Measurements from ENCODE around the gene CISD1.

The CISD1 gene

DNA sequence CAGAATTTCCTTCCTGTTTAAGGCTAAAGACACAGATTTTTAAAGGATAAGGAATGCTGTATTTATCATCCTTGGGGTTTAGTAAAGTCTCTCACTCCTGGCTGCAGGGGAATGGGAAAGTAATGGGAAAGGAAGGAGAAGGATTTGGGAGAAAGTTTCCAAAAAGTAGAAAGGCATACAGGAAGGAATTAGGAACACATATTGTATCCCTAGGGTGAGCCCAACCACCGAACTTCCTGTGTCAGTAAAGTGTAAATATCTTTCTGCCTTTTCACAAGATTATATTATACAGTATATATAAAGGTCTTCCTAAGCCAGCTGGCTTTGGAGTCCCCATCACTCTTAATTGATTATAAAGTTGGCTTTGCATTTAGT, 53.9 kb downstream of the CISD1 start:
- Histone ChIP-seq H3K4me1 (ENCODE audit: insufficient read depth, low read length) (peaks cover 12% of the 10 kb centered on the region), H3K9me3 (ENCODE audit: insufficient read depth, low read length, severe bottlenecking) (no peaks in the 10 kb centered on the region), H4K20me1 (ENCODE audit: insufficient read depth, low read length) (no peaks in the 10 kb centered on the region), H3K4me3 (ENCODE audit: low read depth in 1 of 2, low read length in 2 of 2) (no peak overlapping the region), H3K36me3 (ENCODE audit: insufficient read depth, low read length) (no peaks in the 10 kb centered on the region), H3K27me3 (ENCODE audit: insufficient read depth, low read length, poor library complexity) (no peaks in the 10 kb centered on the region), H3K9ac (ENCODE audit: low read depth, low read length) (no peak overlapping the region), H3K4me2 (ENCODE audit: insufficient read depth, low read length) (peak overlapping the region; percentile 30; the same call in 1 of the 2 replicates), H2AFZ (ENCODE audit: low read depth, low read length) (peak overlapping the region; percentile 49; the same call in 1 of the 2 replicates), H3K79me2 (ENCODE audit: insufficient read depth, low read length) (no peaks in the 10 kb centered on the region), H3K27ac (ENCODE audit: low read length) (no peak overlapping the region; the same call in 1 of the 2 replicates)
- no peak for DNase-seq
- TF ChIP-seq CTCF (IDR thresholded peaks at IDR 0.05; ENCODE audit: borderline replicate concordance, extremely low read depth, low read length, poor library complexity, severe bottlenecking) (no peak), EZH2 (IDR thresholded peaks at IDR 0.05; ENCODE audit: borderline replicate concordance, low read depth, low read length, severe bottlenecking) (no peak)
- no peak for ATAC-seq (ENCODE audit: insufficient read depth, low read depth)

GRCh38 chr10:58326967-58327381, 58.0 kb downstream of the CISD1 start:
- no peak overlapping the region for H3K4me3 ChIP-seq (ENCODE audit: low read depth in 1 of 2, low read length in 2 of 2)

DNA sequence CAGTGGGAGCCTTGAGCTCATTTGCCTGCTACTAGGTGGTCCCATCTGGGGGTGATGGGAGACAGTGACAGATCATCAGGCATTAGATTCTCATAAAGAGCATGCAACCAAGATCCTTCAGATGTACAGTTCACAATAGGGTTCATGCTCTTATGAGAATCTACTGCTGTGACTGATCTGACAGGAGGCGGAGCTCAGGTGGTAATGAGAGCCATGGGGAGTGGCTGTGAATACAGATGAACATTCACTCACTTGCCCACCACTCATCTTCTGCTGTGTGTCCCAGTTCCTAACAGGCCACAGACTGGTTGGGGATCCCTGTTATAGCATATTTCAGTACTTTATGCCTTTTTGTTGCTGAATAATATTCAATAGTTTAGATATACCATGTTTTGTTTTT, 59.3 kb downstream of the CISD1 start:
- no peak for TF ChIP-seq EZH2 (IDR thresholded peaks at IDR 0.05; ENCODE audit: borderline replicate concordance, low read depth, low read length, severe bottlenecking)
- no peak for TF ChIP-seq CTCF (IDR thresholded peaks at IDR 0.05; ENCODE audit: borderline replicate concordance, extremely low read depth, low read length, poor library complexity, severe bottlenecking)
- peaks cover 2% of the 10 kb centered on the region; the same call in 1 of the 2 replicates for H3K4me1 ChIP-seq (ENCODE audit: insufficient read depth, low read length)
- DNase-seq, result no peak
- no peaks in the 10 kb centered on the region for H3K79me2 ChIP-seq (ENCODE audit: insufficient read depth, low read length)
- H3K27ac ChIP-seq (ENCODE audit: low read length), result no peak overlapping the region
- no peak overlapping the region for H3K4me2 ChIP-seq (ENCODE audit: insufficient read depth, low read length)
- no peak overlapping the region for H2AFZ ChIP-seq (ENCODE audit: low read depth, low read length)
- H3K9me3 ChIP-seq (ENCODE audit: insufficient read depth, low read length, severe bottlenecking), result no peaks in the 10 kb centered on the region
- ATAC-seq (ENCODE audit: insufficient read depth, low read depth), result no peak
- no peaks in the 10 kb centered on the region for H3K36me3 ChIP-seq (ENCODE audit: insufficient read depth, low read length)
- no peaks in the 10 kb centered on the region for H3K27me3 ChIP-seq (ENCODE audit: insufficient read depth, low read length, poor library complexity)
- H3K4me3 ChIP-seq (ENCODE audit: low read depth in 1 of 2, low read length in 2 of 2), result no peak overlapping the region
- no peaks in the 10 kb centered on the region for H4K20me1 ChIP-seq (ENCODE audit: insufficient read depth, low read length)
- no peak overlapping the region for H3K9ac ChIP-seq (ENCODE audit: low read depth, low read length)

More at GRCh38 chr10:58326967-58327381, 58.0 kb downstream of the CISD1 start:
- Histone ChIP-seq H3K9ac (ENCODE audit: low read depth, low read length) (no peak overlapping the region), H3K79me2 (ENCODE audit: insufficient read depth, low read length) (no peaks in the 10 kb centered on the region), H4K20me1 (ENCODE audit: insufficient read depth, low read length) (no peaks in the 10 kb centered on the region), H2AFZ (ENCODE audit: low read depth, low read length) (no peak overlapping the region), H3K36me3 (ENCODE audit: insufficient read depth, low read length) (no peaks in the 10 kb centered on the region), H3K4me1 (ENCODE audit: insufficient read depth, low read length) (peaks cover 12% of the 10 kb centered on the region), H3K9me3 (ENCODE audit: insufficient read depth, low read length, severe bottlenecking) (no peaks in the 10 kb centered on the region), H3K4me2 (ENCODE audit: insufficient read depth, low read length) (no peak overlapping the region), H3K27me3 (ENCODE audit: insufficient read depth, low read length, poor library complexity) (no peaks in the 10 kb centered on the region), H3K27ac (ENCODE audit: low read length) (no peak overlapping the region)
- no peak for DNase-seq
- ATAC-seq (ENCODE audit: insufficient read depth, low read depth), result no peak
- TF ChIP-seq CTCF (IDR thresholded peaks at IDR 0.05; ENCODE audit: borderline replicate concordance, extremely low read depth, low read length, poor library complexity, severe bottlenecking) (no peak), EZH2 (IDR thresholded peaks at IDR 0.05; ENCODE audit: borderline replicate concordance, low read depth, low read length, severe bottlenecking) (no peak)

DNA sequence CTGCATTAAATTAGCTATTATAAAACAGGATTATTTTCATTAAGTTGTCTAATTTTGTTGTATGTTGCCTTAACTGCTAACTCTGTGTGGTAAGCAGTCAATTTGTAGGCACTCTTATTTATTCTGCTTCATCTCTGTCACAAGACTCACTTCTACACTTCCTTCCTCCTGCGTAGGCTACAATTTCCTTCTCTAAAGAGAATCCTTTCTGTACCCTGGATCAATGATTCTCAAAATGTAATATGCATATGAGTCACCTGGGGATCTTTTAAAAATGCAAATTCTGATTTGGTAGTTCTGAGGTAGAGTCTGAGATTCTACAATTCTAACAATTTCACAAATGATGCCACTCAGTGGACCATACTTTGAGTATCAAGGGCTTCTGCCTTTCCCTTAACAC, 61.5 kb downstream of the CISD1 start:
- DNase-seq (no peak), ATAC-seq (ENCODE audit: insufficient read depth, low read depth) (no peak)
- TF ChIP-seq CTCF (IDR thresholded peaks at IDR 0.05; ENCODE audit: borderline replicate concordance, extremely low read depth, low read length, poor library complexity, severe bottlenecking) (no peak), EZH2 (IDR thresholded peaks at IDR 0.05; ENCODE audit: borderline replicate concordance, low read depth, low read length, severe bottlenecking) (no peak)
- no peaks in the 10 kb centered on the region for H4K20me1 ChIP-seq (ENCODE audit: insufficient read depth, low read length)
- H3K79me2 ChIP-seq (ENCODE audit: insufficient read depth, low read length), result peaks cover 10% of the 10 kb centered on the region
- no peaks in the 10 kb centered on the region for H3K9me3 ChIP-seq (ENCODE audit: insufficient read depth, low read length, severe bottlenecking)
- H3K9ac ChIP-seq (ENCODE audit: low read depth, low read length), result no peak overlapping the region
- no peak overlapping the region for H2AFZ ChIP-seq (ENCODE audit: low read depth, low read length)
- H3K4me2 ChIP-seq (ENCODE audit: insufficient read depth, low read length), result no peak overlapping the region
- H3K27ac ChIP-seq (ENCODE audit: low read length), result no peak overlapping the region
- H3K36me3 ChIP-seq (ENCODE audit: insufficient read depth, low read length), result peaks cover 5% of the 10 kb centered on the region; the same call in 1 of the 2 replicates
- H3K4me1 ChIP-seq (ENCODE audit: insufficient read depth, low read length), result peaks cover 8% of the 10 kb centered on the region
- H3K4me3 ChIP-seq (ENCODE audit: low read depth in 1 of 2, low read length in 2 of 2), result no peak overlapping the region
- no peaks in the 10 kb centered on the region for H3K27me3 ChIP-seq (ENCODE audit: insufficient read depth, low read length, poor library complexity)
